ENCODE measurements around the gene LPP.

Gene LPP

GRCh38 chr3:188160751-188161150 lies 6.8 kb downstream of the LPP start:
- in situ Hi-C loops (cut with HindIII; ENCODE audit: low pct_ligation_motif_present, low pct_unique_long_range_greater_than_20kb, low sequenced_read_pairs) = no loop called here
- no peak for DNase-seq

GRCh38 chr3:188164248-188164687 lies 10.3 kb downstream of the LPP start:
- no peak for DNase-seq
- in situ Hi-C loops (cut with HindIII; ENCODE audit: low pct_ligation_motif_present, low pct_unique_long_range_greater_than_20kb, low sequenced_read_pairs) = no loop called here

- peak; percentile 46 for DNase-seq
- in situ Hi-C loops (cut with HindIII; ENCODE audit: low pct_ligation_motif_present, low pct_unique_long_range_greater_than_20kb, low sequenced_read_pairs) = no loop called here
These were observed 11.6 kb downstream of the LPP start for GRCh38 chr3:188165596-188165995.

GRCh38 chr3:188166441-188166840 lies 12.5 kb downstream of the LPP start:
- DNase-seq = peak; percentile 54
- in situ Hi-C loops (cut with HindIII; ENCODE audit: low pct_ligation_motif_present, low pct_unique_long_range_greater_than_20kb, low sequenced_read_pairs) = no loop called here

- DNase-seq = no peak
- in situ Hi-C loops (cut with HindIII; ENCODE audit: low pct_ligation_motif_present, low pct_unique_long_range_greater_than_20kb, low sequenced_read_pairs) = no loop called here
These were observed 14.2 kb downstream of the LPP start for GRCh38 chr3:188168186-188168585.

- in situ Hi-C loops (cut with HindIII; ENCODE audit: low pct_ligation_motif_present, low pct_unique_long_range_greater_than_20kb, low sequenced_read_pairs) = no loop called here
- DNase-seq = no peak
These were observed 14.7 kb downstream of the LPP start for GRCh38 chr3:188168648-188169047.

GRCh38 chr3:188169830-188170455 lies 16.0 kb downstream of the LPP start:
- in situ Hi-C loops (cut with HindIII; ENCODE audit: low pct_ligation_motif_present, low pct_unique_long_range_greater_than_20kb, low sequenced_read_pairs) = no loop called here
- DNase-seq = no peak

GRCh38 chr3:188170461-188171459 lies 16.8 kb downstream of the LPP start:
- in situ Hi-C loops (cut with HindIII; ENCODE audit: low pct_ligation_motif_present, low pct_unique_long_range_greater_than_20kb, low sequenced_read_pairs) = no loop called here
- no peak for DNase-seq

- in situ Hi-C loops (cut with HindIII; ENCODE audit: low pct_ligation_motif_present, low pct_unique_long_range_greater_than_20kb, low sequenced_read_pairs) = no loop called here
- DNase-seq = no peak
These were observed 17.9 kb downstream of the LPP start for GRCh38 chr3:188171682-188172467.

GRCh38 chr3:188174317-188175044 lies 20.5 kb downstream of the LPP start:
- DNase-seq = no peak
- in situ Hi-C loops (cut with HindIII; ENCODE audit: low pct_ligation_motif_present, low pct_unique_long_range_greater_than_20kb, low sequenced_read_pairs) = no loop called here

- no peak for DNase-seq
- in situ Hi-C loops (cut with HindIII; ENCODE audit: low pct_ligation_motif_present, low pct_unique_long_range_greater_than_20kb, low sequenced_read_pairs) = no loop called here
These were observed 22.5 kb downstream of the LPP start for GRCh38 chr3:188176476-188176875.

- in situ Hi-C loops (cut with HindIII; ENCODE audit: low pct_ligation_motif_present, low pct_unique_long_range_greater_than_20kb, low sequenced_read_pairs) = no loop called here
- no peak for DNase-seq
These were observed 22.9 kb downstream of the LPP start for GRCh38 chr3:188176884-188177283.

GRCh38 chr3:188177721-188178120 lies 23.8 kb downstream of the LPP start:
- in situ Hi-C loops (cut with HindIII; ENCODE audit: low pct_ligation_motif_present, low pct_unique_long_range_greater_than_20kb, low sequenced_read_pairs) = no loop called here
- no peak for DNase-seq

GRCh38 chr3:188178293-188178936 lies 24.5 kb downstream of the LPP start:
- in situ Hi-C loops (cut with HindIII; ENCODE audit: low pct_ligation_motif_present, low pct_unique_long_range_greater_than_20kb, low sequenced_read_pairs) = no loop called here
- no peak for DNase-seq

- in situ Hi-C loops (cut with HindIII; ENCODE audit: low pct_ligation_motif_present, low pct_unique_long_range_greater_than_20kb, low sequenced_read_pairs) = no loop called here
- DNase-seq = no peak
These were observed 25.3 kb downstream of the LPP start for GRCh38 chr3:188179006-188179966.

GRCh38 chr3:188180114-188180513 lies 26.2 kb downstream of the LPP start:
- DNase-seq = no peak
- in situ Hi-C loops (cut with HindIII; ENCODE audit: low pct_ligation_motif_present, low pct_unique_long_range_greater_than_20kb, low sequenced_read_pairs) = no loop called here

- in situ Hi-C loops (cut with HindIII; ENCODE audit: low pct_ligation_motif_present, low pct_unique_long_range_greater_than_20kb, low sequenced_read_pairs) = no loop called here
- DNase-seq = no peak
These were observed 29.5 kb downstream of the LPP start for GRCh38 chr3:188183452-188183851.

Measured in ACHN (cell line).